SK-N-SH treated with all-trans-retinoic acid at 6 μM for 48 hours (cell line): ENCODE data around the gene KCNIP2.
A peak's percentile ranks its signal among the peaks of the same experiment; 100 is the strongest.

Experiments
- ATAC-seq: fragments of 200-7000 bp; cut with Tn5 transposase; 3 replicates; pipeline ENCODE4 v1.9.1; 2020; ENCODE audit warnings: mild to moderate bottlenecking, moderate library complexity
- BACH2 ChIP-seq: fragments of 250-450 bp; sonication (Bioruptor Pico); IDR thresholded peaks from 2 replicates; pipeline ENCODE4 v1.9.0; 2021; ENCODE audit warnings: mild to moderate bottlenecking, borderline replicate concordance
- CSDC2 ChIP-seq: fragments of 250-450 bp; sonication (Bioruptor Pico); IDR thresholded peaks from 2 replicates; pipeline ENCODE4 v1.5.0; 2020; ENCODE audit warnings: mild to moderate bottlenecking, moderate library complexity
- ESRRG ChIP-seq: fragments of 250-450 bp; sonication (Bioruptor Pico); IDR thresholded peaks from 2 replicates; pipeline ENCODE4 v1.6.1; 2021; ENCODE audit warnings: mild to moderate bottlenecking
- GLIS3 ChIP-seq: fragments of 250-450 bp; sonication (Bioruptor Pico); IDR thresholded peaks from 2 replicates; pipeline ENCODE4 v1.5.0; 2020; ENCODE audit warnings: mild to moderate bottlenecking, moderate library complexity
- ISL1 ChIP-seq: fragments of 250-450 bp; sonication (Bioruptor Pico); IDR thresholded peaks from 2 replicates; pipeline ENCODE4 v2.1.2; 2022; ENCODE audit warnings: mild to moderate bottlenecking, moderate library complexity
- OSR1 ChIP-seq: fragments of 250-450 bp; sonication (Bioruptor Pico); IDR thresholded peaks from 2 replicates; pipeline ENCODE4 v1.8.0; 2022; ENCODE audit warnings: moderate library complexity, mild to moderate bottlenecking, inconsistent platforms
- PATZ1 ChIP-seq: fragments of 250-450 bp; sonication (Bioruptor Pico); IDR thresholded peaks from 2 replicates; pipeline ENCODE4 v1.8.0; 2020; ENCODE audit warnings: mild to moderate bottlenecking, moderate library complexity, borderline replicate concordance
- PPARA ChIP-seq: fragments of 250-450 bp; sonication (Bioruptor Pico); IDR thresholded peaks from 2 replicates; pipeline ENCODE4 v1.5.0; 2020; ENCODE audit warnings: mild to moderate bottlenecking, borderline replicate concordance
- RARB ChIP-seq: fragments of 250-450 bp; sonication (Bioruptor Pico); IDR thresholded peaks from 2 replicates; pipeline ENCODE4 v1.8.0; 2021; ENCODE audit warnings: mild to moderate bottlenecking, moderate library complexity
- TCF4 ChIP-seq: fragments of 250-450 bp; sonication (Bioruptor Pico); IDR thresholded peaks from 2 replicates; pipeline ENCODE4 v1.8.0; 2021; ENCODE audit warnings: mild to moderate bottlenecking, moderate library complexity, borderline replicate concordance
- TOX ChIP-seq: fragments of 250-450 bp; sonication (Bioruptor Pico); IDR thresholded peaks from 2 replicates; pipeline ENCODE4 v1.8.0; 2021; ENCODE audit warnings: mild to moderate bottlenecking, moderate library complexity, borderline replicate concordance
- ZFP3 ChIP-seq: fragments of 250-450 bp; sonication (Bioruptor Pico); IDR thresholded peaks from 2 replicates; pipeline ENCODE4 v1.5.0; 2020; ENCODE audit warnings: mild to moderate bottlenecking, moderate library complexity
- ZFP30 ChIP-seq: fragments of 450-650 bp; formaldehyde crosslinking; IDR thresholded peaks from 2 replicates; pipeline ENCODE4 v1.5.0; 2022; ENCODE audit warnings: mild to moderate bottlenecking, moderate library complexity
- ZNF70 ChIP-seq: fragments of 450-650 bp; formaldehyde crosslinking; IDR thresholded peaks from 2 replicates; pipeline ENCODE4 v1.5.0; 2020; ENCODE audit warnings: mild to moderate bottlenecking, moderate library complexity
- ZNF8 ChIP-seq: fragments of 450-650 bp; formaldehyde crosslinking; IDR thresholded peaks from 2 replicates; pipeline ENCODE4 v1.5.0; 2020; ENCODE audit warnings: mild to moderate bottlenecking, moderate library complexity
- TF ChIP-seq, protein P1 (sequence below): fragments of 250-450 bp; sonication (Bioruptor Pico); IDR thresholded peaks from 2 replicates; pipeline ENCODE4 v1.5.1; 2020; ENCODE audit warnings: low read depth, mild to moderate bottlenecking, moderate library complexity
- TF ChIP-seq, protein P2 (sequence below): fragments of 250-450 bp; sonication (Bioruptor Pico); IDR thresholded peaks from 2 replicates; pipeline ENCODE4 v1.5.1; 2021; ENCODE audit warnings: mild to moderate bottlenecking, moderate library complexity
- TF ChIP-seq, protein P3 (sequence below): fragments of 250-450 bp; sonication (Bioruptor Pico); IDR thresholded peaks from 2 replicates; pipeline ENCODE4 v1.5.0; 2020; ENCODE audit warnings: mild to moderate bottlenecking, moderate library complexity

The KCNIP2 gene

GRCh38 chr10:101829561-101830315 lies 13.9 kb downstream of the KCNIP2 start:
- no peak for TF ChIP-seq PPARA
- TF ChIP-seq TOX = no peak
- TF ChIP-seq ESRRG (CRISPR knock-in tag) = no peak
- TF ChIP-seq ISL1 = no peak
- peak; percentile 12 for ATAC-seq

GRCh38 chr10:101828766-101829551 lies 14.6 kb downstream of the KCNIP2 start:
- TF ChIP-seq, protein P1, sequence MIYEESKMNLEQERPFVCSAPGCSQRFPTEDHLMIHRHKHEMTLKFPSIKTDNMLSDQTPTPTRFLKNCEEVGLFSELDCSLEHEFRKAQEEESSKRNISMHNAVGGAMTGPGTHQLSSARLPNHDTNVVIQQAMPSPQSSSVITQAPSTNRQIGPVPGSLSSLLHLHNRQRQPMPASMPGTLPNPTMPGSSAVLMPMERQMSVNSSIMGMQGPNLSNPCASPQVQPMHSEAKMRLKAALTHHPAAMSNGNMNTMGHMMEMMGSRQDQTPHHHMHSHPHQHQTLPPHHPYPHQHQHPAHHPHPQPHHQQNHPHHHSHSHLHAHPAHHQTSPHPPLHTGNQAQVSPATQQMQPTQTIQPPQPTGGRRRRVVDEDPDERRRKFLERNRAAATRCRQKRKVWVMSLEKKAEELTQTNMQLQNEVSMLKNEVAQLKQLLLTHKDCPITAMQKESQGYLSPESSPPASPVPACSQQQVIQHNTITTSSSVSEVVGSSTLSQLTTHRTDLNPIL = no peak
- TF ChIP-seq ZFP3 (CRISPR knock-in tag) (no peak), TOX (no peak), ISL1 (no peak), ZNF70 (CRISPR knock-in tag) (no peak), ESRRG (CRISPR knock-in tag) (no peak), TCF4 (CRISPR knock-in tag) (no peak), RARB (CRISPR knock-in tag) (no peak), OSR1 (no peak), GLIS3 (CRISPR knock-in tag) (no peak), ZNF8 (CRISPR knock-in tag) (no peak), CSDC2 (CRISPR knock-in tag) (no peak)
- TF ChIP-seq, protein P2, sequence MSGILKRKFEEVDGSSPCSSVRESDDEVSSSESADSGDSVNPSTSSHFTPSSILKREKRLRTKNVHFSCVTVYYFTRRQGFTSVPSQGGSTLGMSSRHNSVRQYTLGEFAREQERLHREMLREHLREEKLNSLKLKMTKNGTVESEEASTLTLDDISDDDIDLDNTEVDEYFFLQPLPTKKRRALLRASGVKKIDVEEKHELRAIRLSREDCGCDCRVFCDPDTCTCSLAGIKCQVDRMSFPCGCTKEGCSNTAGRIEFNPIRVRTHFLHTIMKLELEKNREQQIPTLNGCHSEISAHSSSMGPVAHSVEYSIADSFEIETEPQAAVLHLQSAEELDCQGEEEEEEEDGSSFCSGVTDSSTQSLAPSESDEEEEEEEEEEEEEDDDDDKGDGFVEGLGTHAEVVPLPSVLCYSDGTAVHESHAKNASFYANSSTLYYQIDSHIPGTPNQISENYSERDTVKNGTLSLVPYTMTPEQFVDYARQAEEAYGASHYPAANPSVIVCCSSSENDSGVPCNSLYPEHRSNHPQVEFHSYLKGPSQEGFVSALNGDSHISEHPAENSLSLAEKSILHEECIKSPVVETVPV (CRISPR knock-in tag) = no peak
- TF ChIP-seq, protein P3, sequence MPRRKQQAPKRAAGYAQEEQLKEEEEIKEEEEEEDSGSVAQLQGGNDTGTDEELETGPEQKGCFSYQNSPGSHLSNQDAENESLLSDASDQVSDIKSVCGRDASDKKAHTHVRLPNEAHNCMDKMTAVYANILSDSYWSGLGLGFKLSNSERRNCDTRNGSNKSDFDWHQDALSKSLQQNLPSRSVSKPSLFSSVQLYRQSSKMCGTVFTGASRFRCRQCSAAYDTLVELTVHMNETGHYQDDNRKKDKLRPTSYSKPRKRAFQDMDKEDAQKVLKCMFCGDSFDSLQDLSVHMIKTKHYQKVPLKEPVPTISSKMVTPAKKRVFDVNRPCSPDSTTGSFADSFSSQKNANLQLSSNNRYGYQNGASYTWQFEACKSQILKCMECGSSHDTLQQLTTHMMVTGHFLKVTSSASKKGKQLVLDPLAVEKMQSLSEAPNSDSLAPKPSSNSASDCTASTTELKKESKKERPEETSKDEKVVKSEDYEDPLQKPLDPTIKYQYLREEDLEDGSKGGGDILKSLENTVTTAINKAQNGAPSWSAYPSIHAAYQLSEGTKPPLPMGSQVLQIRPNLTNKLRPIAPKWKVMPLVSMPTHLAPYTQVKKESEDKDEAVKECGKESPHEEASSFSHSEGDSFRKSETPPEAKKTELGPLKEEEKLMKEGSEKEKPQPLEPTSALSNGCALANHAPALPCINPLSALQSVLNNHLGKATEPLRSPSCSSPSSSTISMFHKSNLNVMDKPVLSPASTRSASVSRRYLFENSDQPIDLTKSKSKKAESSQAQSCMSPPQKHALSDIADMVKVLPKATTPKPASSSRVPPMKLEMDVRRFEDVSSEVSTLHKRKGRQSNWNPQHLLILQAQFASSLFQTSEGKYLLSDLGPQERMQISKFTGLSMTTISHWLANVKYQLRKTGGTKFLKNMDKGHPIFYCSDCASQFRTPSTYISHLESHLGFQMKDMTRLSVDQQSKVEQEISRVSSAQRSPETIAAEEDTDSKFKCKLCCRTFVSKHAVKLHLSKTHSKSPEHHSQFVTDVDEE (CRISPR knock-in tag) = no peak
- ATAC-seq = no peak

DNA sequence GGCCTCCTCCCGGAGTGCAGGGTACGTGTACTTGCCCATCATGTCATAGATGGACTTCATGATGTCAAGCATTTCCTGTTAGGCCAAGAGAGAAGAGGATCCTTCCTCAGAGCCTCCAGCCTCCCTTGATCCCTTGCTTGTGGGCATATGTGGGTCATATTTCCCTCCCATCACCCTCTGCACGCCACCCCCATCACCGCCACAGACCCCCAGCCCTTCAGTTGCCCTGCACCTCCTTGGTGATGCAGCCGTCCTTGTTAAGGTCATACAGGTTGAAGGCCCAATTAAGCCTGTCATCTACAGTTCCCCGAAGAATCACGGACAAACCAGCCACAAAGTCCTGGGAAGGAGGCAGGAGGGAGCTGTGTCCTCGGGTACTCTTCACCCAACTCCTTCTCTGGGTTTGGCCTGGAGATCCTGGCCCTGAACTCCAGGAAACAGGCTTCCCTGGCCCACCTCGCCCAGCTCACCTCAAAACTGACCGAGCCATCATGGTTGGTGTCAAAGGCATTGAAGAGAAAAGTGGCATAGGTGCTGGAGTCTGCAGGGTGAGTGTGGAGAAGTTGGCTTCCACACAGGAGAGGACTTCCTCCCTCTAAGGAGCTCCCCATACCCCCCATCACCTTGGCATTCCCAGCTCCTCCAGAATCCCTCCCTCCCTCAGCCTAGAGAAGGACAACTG lies 15.5 kb downstream of the KCNIP2 start:
- no peak for TF ChIP-seq ISL1
- TF ChIP-seq CSDC2 (CRISPR knock-in tag) = no peak
- no peak for TF ChIP-seq ZFP3 (CRISPR knock-in tag)
- no peak for TF ChIP-seq GLIS3 (CRISPR knock-in tag)
- no peak for TF ChIP-seq ZNF70 (CRISPR knock-in tag)
- ATAC-seq = no peak

- ATAC-seq = no peak
- TF ChIP-seq ZFP30 (CRISPR knock-in tag) (no peak), BACH2 (no peak), TOX (no peak), GLIS3 (CRISPR knock-in tag) (no peak), PATZ1 (no peak)
- TF ChIP-seq, protein P1 = no peak
- TF ChIP-seq, protein P2 (CRISPR knock-in tag) = no peak
- TF ChIP-seq, protein P3 (CRISPR knock-in tag) = no peak
Measured at GRCh38 chr10:101826852-101827434, 16.7 kb downstream of the KCNIP2 start.
